CD4-positive, alpha-beta T cell treated with Interleukin-15 for 1 hour (primary cell): ENCODE results near the gene COL4A1.

Source experiments
- DNase-seq: peaks from one replicate; pipeline ENCODE4 v3.0.0-alpha.2; 2020

Gene COL4A1

DNA sequence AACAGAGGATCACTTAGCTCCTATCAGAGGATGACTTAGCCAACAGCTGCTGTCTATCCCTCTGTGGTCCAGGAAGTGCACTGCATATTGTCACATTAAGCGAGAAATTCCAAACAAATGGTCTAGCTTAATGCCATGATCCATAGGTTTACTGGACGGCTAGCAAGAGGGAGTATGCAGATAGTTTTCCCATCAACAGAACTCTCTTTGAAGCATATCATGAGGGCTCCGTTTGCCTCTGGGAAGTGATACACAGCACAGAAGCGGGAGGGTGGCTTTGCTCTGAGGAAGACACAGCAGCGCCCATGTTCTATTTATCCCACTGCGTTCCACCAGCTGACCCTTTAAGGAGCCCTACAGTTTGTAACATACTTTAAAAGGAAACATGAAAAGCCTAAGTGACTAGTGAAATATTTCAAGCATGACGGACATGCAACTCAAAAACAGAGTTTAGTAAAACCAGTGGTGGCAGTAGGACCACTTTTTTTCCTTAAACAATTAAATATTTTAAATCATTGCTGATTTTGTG is 52.7 kb downstream of the COL4A1 start:
- DNase-seq, result no peak

DNA sequence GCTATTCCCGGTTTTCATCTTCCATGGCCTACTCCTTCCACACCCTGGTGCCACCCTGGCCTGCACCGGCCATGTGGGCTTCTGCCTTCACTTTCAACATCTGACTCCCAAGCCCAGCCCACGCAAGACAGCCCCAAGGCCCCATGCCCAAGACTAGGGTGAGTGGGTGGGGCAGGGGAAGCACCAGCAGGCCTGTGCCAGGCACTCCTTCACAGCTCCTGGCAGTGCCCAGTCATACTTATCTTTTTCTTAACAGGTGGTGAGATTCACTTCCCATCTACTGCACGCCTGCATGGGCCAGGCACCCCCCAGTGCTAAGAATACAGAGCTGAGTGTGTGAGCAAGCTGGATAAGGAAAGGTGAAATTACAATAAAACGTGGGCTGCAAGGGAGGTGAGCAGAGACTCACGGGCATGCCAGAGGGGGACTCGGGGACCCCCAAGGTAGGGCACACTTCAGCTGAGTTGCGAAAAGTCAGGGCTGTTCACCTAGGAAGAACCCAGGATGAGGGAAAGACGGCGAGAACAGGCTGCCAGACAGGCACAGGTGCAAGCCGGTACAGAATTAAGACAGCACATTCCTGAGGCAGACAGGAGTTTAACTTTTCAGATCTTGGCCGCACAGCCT is 55.7 kb downstream of the COL4A1 start:
- no peak for DNase-seq

DNA sequence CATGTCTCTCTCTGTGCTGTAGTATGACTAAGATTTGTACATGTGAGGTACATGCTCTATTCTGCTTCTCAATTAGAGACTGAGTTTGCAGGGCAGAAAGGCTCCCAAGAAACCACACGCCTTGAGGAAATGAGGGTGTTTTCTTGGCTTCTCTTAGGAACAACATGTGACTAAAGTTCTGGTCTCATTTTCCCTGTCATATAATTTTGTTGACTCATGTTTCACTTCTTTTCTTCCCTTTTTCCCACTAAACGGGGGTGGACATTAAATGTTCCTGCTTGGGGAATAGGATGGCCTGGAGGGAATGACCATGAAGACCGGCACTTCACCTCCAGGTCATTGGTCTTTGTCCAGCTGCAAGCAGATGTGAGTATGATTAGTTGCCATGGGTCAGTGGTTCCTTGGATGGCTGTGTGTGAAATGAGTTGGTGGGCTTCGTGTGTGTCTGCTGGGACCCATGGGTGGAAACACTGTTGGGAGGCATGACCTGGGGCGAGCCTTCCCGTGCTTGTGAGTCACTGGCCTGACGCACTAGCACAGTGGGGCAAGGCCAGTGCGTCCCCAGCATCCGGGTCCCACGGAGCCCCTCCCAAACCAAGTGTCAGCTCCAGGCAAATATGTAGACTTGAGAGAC is 56.6 kb downstream of the COL4A1 start:
- DNase-seq, result no peak

DNA sequence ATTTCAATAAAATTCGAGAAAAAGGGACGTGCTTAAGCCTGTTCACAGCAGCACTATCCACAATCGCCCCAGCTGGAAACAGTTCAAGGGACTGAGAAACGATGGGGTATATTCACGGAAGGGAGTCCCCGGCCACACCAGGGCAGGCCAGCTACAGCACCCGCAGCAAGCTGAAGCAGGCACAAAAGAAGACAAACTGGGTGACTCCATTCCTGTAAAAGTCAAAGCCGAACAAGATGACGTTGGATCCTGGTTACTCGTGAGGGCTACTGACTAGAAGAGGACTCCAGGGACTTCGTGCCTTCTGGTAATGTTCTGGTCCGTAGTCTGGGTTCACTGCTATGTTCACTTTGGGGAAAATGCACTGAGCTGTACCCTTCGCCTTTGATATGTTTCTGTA is 57.6 kb downstream of the COL4A1 start:
- no peak for DNase-seq

DNA sequence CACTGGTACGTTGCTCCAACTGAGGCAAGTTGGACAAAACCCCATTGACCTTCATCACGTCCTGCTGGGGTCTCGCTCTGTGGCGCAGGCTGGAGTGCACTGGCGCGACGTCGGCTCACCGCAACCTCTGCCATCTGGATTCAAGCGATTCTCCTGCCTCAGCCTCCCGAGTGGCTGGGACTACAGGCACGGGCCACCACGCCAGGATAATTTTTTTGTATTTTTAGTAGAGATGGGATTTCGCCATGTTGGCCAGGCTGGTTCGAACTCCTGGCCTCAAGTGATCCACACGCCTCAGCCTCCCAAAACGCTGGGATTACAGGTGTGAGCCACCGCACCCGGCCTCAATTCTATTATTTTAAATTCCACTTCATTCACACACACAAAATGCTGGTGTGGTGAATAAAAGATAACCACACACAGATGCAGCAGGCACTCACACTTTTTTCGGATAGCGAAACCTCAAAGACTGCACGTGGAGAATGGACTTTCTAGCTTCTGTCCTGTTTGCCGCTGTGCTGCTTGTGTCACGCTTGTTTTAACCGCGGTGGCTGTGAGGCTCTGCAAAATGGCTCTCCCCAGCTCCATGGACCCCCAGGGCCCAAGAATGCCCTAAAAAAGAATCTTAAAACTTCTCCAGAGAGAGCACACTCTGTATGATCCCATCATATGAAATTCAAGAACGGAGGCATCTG is 58.4 kb downstream of the COL4A1 start:
- no peak for DNase-seq

DNA sequence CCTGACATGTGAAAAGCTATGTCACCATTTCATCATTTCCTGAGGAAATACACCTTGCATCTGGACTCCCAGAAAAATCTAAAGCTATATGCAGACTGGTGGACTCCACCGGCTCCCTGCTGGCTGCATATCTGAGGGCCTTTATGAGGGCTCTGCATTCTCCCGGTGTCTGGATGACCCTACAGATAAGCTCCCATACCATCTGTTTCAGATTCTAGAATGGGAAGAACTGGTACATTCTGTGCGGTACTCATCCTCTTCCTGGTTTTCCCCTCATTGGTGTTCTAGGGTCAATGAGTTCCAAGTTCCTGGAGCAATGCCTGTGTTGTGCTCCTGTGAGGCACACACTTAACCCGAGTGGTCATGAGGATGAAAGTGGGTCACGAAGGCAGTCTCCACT is 60.4 kb downstream of the COL4A1 start:
- no peak for DNase-seq

DNA sequence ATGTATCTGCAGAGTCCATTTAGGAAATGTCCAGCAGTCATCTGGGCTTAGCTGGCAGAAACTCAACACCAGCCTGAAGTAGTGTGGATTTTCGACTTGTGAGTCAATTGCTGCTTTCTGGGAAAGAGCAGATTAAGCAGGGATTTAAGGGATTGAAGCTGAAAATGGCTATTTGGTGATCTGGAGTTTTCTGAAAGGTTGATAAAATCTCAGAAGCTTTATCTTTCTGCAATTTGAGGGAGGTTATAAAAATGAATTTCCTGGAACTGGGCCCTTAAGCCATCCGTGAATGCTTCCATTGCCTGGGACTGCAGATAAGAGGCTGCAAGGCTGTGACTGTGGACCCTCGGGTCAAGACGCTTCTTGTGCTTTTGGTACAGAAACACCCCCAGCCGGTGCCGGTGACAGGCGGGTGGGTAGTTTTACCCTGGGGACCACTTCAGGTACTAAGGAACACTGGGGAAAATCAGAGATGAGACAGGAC is 61.5 kb downstream of the COL4A1 start:
- no peak for DNase-seq

DNA sequence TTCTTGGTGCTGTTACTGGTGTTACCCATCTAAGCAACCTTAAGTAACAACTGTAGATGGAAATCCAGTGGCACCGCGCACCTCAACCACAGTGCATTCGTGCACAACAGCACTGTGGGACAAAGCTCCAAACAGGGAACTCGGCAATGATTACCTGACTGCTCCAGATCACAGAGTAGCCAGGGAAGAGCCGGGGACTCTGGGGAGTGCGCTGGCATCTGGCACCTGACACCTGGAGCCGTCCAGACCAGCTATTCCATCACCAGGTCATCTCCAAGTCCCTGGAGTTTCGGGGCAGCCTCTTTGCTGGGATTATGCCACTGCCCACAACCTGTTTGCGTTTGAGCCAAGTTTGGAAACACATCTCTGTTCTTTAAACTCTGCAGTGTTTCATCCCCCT is 62.0 kb downstream of the COL4A1 start:
- DNase-seq, result no peak

DNA sequence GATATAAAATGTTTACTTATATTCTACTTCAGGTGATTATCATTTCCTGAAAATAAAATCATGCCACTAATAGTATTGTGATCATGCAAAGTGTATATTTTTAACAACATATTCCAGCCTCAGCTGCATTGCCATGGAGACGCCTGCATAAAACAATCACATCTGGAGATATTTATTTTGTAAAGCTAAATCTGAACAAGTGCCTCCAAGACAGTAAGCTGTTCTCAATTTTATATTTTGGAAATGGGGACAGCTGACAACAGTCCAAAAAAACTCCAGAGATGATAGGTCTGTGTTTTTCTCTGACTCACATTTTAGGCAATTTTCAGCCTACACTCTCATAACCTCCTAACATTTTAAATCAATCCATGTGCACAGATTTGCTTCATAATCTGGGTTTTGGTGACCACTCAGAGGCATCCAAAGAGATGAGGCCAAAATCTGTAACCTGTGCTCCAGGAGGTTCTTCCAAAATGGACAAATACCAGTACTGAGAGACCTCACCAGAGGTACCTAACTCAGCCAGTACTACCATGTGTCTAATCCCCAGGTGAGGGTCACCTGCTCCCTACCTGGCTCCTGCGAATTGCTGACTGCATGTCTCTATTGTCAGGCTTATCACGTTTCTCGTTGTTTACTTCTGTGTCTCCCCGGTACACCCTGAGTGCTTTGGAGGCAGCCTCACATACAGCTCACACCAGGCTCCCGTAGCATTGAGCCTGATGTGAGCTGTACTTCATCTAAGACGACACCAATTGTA is 62.7 kb downstream of the COL4A1 start:
- no peak for DNase-seq

DNA sequence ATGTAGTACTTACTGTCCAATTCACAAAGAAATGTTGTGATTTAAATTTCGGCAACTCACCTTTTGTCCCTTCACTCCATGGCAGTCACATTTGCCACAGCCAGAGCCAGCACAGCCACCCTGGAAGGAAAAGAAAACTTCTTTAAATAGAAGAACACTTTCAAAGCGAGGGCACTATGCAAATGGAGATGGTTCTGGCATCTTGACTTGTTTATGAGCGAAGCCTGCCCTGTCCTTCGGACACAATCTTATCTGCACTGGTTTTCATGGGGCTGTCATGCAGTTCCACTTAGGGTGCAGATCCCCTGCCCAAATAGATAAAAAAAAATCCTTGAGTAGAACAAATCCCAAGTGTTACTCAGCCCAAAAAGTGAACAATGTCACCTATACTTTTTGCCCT is 64.3 kb downstream of the COL4A1 start:
- no peak for DNase-seq

DNA sequence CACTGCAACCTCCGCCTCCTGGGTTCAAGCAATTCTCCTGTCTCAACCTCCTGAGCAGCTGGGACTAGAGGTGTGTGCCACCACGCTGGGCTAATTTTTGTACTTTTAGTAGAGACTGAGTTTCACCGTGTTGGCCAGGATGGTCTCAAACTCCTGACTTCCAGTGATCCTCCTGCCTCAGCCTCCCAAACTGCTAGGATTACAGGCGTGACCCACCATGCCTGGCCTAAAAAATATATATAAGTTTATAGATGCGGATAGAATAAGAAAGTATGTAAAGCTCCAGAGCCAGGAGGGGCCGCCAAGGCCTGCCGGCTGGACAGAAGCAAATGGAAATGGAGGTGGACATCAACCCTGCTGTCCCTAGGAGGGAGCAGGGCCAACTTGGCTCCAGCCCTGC is 66.0 kb downstream of the COL4A1 start:
- DNase-seq, result no peak

DNA sequence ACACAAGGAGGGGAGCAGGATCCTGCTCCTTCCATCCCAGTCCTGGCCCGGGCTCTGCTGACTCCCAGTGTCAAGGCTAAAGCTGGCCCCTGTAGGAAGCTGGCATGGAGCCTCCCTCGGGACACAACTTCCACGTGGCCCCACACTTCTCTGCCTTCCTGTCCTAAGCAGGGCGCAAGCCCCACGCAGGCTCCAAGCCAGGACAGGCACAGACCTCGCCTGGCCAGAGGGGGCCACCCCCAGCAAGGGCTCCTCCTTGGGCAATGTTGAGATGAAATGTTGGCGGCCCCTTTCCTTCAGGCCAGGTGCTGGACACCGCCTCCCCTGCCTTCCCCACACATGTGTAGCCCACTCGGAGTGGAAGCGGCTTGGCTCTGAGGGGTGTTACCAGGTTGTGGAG is 66.6 kb downstream of the COL4A1 start:
- DNase-seq, result no peak

DNA sequence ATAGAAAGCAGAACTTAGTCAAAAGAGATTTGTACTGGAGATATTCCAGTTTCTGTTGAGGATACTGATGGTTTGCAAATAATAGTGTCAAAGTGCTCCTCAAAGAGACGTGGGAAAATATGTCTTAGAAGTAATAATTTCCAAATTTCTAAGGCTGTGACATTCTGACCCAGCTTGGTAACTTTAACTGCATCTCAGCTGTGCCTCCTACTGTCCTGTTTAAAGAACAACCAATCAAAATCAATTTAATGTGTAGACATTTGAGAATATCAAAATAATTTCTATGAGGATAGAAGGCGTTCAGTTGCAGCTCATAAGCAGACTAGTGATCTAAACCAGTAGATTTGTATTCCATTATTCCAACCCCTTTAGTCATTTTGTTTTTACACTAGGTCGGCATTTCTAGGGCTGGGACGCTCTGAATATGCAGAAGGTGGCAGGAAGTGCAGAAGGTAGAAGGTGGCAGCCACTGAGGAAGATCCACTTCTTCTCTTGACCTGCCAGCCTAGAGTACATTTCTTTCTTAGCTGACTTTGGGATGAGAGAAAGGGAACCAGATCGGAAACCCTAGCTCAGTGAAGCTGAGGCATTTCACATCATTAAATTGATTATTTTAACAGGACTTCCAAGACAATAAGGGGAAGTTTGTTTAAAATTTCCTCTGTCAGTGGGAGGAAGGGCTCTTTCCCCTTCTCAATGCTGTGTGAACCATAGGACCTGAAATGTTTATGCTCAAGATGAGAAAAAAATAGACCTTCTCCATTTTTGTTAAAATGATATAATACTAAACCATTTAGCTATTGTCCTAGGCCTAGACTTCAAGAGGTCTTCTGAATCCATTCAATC is 67.5 kb downstream of the COL4A1 start:
- no peak for DNase-seq

DNA sequence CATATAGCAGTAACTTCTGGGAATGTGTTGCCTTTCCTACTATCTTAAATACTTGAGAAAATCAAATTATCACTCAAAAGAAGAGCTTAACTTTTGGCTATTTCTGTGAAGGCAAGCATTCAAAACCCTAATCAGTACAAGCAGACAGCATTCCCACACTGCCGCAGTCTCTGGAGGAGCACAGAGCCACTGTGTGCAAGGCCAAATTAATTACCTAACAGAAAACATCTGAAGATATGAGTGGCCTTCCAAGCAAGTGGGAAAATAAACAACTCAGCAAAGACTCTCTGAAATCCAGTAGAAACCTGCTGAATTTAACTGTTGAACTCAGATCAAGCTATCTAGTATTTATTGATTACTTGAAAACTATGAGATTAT is 68.2 kb downstream of the COL4A1 start:
- no peak for DNase-seq

DNA sequence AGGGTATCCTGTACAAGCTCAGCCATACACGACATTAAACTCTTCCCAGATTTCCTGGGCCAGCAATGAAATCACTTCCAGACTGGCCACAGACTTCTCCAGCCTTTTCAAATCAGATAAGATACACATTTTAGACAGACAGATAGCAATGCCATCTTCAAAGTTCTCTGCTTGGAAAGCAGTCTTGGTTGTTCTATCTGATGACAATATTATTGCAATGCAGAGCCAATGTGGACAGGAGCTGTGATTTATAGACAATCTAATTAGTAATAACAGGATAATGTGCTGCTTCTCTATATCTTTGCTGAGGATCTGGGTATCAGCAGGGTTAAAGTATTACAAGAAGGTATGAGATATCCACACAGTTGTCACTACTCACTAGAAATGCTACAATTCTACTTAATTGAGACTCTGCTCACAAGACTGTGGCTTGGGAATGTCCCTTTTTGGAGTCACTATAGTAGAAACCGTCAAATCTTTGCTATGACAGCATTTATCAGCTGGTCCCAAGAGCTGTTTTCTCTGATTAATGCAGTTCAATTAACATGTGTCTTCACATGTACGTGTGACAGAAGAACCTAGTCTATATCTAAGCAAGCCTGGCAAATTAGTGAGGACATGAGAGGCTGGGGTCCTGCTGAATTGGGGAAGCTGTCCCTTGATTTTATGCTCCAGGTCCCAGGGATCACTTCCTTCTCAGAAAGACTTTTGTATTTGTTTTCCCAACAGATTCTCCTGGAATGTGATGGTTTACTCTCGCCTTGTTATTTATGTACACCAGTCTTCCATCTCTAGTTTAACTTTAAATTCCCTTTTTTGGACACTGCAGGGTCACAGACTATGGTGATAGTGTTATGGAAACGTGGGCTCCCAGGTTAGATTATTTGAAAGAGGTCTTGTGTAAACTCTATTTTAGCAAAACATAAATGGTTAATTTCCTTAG is 68.8 kb downstream of the COL4A1 start:
- no peak for DNase-seq

DNA sequence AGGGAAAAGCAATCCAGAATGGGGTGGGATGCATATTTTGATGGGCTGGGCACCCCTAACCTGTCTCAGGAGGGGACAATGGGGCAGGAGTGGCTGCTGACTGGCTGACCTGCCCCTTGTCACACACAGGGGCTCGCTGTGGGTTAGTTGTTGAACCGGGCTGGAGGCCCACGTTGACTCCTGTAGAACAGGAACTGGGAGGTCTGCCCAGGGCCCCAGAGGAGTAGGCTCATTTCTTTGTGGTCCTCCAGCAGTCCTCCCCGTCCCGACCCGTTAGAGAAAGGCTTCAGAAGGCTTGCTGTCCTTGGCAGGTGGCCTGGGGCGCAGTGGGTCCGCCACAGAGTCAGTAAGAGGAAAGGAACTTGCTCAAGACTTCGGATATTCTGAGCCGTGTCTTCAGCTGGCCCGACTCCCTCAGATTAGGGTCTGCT is 70.1 kb downstream of the COL4A1 start:
- no peak for DNase-seq

DNA sequence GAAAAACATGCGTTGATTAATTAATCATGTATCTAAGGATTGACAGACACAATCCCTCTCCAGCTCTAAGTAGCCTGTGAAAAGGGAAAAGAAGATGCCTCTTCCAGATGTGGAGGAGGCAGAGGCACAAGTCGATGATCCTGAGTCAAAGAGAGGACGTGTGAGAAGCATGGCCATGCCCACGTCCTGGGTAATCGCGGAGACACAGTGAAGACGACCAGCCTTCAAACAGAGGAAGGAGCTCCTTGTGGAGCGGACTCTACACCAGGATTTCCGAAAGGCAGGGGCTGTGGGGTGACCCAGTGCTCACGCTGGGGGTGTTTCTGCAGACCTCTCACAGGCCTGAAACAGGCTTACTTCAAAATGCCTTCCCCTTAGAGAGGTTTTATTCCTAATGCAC is 70.5 kb downstream of the COL4A1 start:
- DNase-seq, result no peak

DNA sequence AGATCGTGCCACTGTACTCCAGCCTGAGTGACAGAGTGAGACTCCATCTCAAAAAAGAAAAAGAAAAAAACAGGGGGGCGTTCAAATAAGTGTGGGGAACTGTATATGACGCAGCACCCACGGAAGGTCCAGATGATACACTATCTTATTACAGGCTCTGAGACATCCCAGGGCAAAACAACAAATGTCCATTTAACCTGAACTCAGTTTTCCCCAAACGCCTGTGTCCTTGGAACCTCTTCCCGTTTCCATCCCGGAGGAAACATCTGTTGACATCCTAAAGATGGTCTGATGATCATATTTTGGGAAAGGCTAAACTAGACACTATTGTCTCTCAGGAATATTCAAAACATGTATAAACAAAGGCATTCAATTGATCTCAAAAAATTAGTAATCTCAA is 72.4 kb downstream of the COL4A1 start:
- DNase-seq, result no peak

DNA sequence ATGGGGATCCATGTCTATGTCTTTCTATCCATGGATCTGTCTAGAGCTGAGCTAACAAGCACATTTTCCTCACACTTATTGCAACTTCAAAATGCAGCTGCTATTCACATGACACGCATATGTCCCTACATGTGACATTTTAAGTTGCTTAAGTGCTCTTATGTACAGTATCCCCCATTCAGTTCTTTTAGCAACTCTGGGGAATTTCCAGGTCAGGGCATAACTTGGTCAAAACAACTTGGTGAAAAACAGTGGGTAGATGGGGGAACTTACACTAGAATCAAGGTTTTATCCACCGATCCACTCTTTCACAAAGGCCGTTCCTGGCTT is 73.0 kb downstream of the COL4A1 start:
- DNase-seq, result no peak

DNA sequence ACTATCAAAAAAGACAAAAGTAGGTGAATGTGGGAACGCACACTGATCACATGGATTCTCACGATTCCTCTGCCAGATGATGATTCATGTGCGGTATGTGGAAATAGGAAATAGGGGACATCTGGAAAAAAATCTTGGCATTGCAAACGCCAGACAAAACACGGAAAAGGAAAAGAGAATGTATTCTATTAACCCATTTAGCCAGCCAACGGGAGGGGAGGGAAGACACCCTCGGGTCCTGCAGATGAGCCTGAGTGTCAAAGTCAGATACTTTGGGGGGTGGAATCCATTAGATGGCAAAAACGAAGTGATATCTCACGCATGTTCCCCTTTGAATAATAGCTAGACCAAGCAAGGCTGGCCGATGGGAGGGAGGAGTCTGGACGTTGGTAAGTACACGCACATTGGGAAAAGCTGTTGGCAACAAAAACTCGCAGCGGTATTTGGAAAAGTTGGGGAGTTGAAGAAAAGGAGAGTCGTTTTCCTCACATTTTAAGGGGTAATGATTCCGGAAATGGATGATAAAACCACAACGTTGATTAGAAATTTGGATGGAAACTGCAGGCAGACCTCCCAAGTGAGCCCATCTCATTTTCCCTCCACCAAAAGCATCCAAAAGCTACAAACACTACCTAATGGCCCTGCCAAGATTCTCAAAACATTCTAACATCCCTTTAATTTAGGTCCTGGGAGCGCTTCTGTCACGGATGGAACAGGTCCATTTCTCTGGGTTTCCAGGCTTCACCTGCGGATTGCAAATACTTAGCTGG is 73.6 kb downstream of the COL4A1 start:
- DNase-seq, result no peak

DNA sequence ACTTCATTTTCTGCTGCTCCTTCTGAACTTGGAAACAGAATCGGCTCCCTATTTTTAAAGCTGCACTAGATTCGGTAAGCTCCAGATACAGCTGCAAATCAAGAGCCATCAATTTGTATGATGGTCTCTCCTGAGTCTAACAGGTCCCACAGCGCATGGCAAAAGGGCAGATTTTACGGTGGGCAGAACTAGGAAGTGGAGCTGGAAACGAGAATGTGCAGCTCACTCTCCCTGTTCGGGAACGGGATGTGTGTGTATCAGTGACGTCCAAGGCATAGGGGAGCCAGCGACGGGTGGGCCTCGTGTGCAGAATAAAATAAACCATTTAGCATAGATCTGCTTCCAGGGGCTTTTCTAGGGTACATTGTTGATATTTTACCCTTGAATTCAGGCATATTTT is 74.2 kb downstream of the COL4A1 start:
- DNase-seq, result no peak
